Epithelial cell of proximal tubule (primary cell): ENCODE data around the gene HOXC13. TPM values are rescaled to one million over a fixed set of nuclear protein-coding genes. Genes with fewer than 3 reads are reported as not detected.

Experiments used
- DNase-seq: peaks from one replicate; pipeline ENCODE4 v3.0.0-alpha.2; 2011; ENCODE audit warnings: low read depth
- H3K4me3 ChIP-seq: 2 replicates; pipeline ENCODE4 v1.5.1; 2011; ENCODE audit warnings: low read depth, mild to moderate bottlenecking, low read length
- CTCF ChIP-seq: conservative IDR thresholded peaks from 2 replicates; pipeline ENCODE4 v1.5.1; 2012; ENCODE audit warnings: low read depth, mild to moderate bottlenecking, low read length
- total RNA-seq: library from RNA; depleted of rRNA; stranded (reverse); fragments of >200 nt; gene quantifications from 2 replicates; pipeline ENCODE4 v1.2.3, GENCODE V29; 2015

The HOXC13 gene
- total RNA-seq, 1 donor from 2014 or later = not detected

GRCh38 chr12:53967421-53967925, 28.8 kb downstream of the HOXC13 start:
- DNase-seq = no peak
- no peak for TF ChIP-seq CTCF
- no peak overlapping the region for H3K4me3 ChIP-seq

- H3K4me3 ChIP-seq = no peak overlapping the region
- no peak for TF ChIP-seq CTCF
- DNase-seq = no peak
These were observed 29.8 kb downstream of the HOXC13 start for GRCh38 chr12:53968214-53969127.

DNA sequence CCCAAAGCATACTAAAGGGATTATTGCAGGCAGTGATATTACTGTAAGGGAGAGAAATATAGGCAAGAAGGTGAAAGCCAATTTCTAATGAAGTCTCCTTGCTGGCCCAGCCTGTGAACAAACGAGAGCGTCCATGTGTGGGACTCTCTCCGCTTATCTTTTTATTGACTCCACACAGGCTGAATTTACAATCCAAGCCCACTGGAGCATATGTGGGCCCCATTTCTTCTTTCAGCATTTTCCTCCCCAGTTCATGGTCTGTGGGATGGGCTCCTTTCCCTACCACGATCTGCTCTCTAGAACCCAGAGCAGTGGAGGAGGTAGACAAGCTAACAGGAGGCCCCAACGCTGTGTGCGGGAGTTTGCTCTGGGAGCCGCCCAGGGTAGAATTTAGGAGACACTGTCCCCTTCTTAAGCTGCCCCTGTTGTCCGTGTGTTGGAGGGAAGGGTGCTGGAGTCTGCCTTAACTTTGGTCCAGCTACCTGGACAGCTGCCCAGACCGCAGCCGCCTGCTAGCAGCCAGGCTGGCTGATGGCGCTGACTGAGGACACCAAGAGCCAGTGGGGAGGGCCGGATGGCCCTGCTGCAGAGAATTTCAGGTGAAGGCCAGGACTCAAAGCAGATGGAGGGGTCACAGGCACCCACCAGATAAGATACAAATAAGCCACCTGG, 31.1 kb downstream of the HOXC13 start:
- no peak overlapping the region for H3K4me3 ChIP-seq
- no peak for DNase-seq
- no peak for TF ChIP-seq CTCF

DNA sequence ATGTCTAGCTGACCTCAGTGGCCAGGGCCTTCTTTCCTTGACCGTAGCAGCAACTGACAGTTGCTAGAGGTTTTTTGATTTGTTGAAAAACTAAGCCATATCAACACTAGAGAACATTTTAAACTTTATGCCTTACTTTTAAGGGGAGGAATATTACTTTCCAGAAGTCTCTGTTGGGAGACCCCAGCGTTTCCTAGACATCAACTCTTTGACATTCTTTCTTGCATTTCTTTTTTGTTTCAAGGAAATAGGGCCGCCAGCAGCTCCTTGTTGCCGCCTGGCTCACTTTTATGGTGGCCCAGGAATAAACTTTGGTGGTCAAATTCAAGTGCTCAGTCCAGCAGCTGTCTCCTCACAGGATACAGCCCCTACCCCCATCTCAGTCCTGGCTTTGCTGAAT, 31.8 kb downstream of the HOXC13 start:
- H3K4me3 ChIP-seq = no peak overlapping the region
- no peak for TF ChIP-seq CTCF

DNA sequence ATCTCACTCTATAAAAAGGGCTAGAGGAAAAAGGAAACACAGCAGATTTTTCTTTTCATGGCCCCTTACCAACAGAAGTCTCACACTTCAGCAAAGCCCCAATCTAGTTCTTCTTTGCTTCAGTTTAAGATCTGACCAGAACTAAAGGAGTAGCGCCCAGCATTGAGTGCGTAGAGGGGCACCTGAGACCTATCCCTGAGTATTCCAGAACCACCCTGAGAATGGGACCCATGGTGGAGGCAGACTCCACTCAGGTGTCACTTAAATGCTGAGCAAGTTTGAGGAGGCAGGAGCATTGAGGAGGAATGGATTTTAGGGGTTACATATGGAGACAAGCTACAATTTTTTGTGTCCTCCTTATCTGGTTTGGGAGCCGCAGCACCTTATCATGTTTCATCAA, 32.5 kb downstream of the HOXC13 start:
- DNase-seq = no peak
- H3K4me3 ChIP-seq = no peak overlapping the region
- TF ChIP-seq CTCF = no peak

More for the DNA sequence above, 31.8 kb downstream of the HOXC13 start:
- DNase-seq = no peak

DNA sequence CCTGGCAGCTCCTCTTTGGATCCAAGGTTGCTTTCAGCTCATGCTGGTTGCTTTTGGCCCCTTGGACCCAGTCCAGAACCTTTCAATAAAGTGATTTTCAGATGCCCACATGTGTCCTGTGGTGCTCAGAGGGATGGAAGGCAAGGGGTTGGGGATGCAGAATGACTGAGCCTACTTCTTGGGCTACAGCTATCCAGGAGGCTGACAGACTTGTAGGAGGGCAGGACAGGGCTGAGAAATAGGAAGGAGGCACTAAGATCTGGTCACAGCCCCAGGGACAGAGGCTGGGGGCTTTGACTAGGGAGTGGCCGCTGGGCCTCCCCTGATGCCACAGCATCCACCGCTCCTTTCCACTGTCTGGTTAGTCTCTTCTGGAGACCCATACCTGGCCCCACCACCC, 33.1 kb downstream of the HOXC13 start:
- DNase-seq = no peak
- H3K4me3 ChIP-seq = no peak overlapping the region
- no peak for TF ChIP-seq CTCF
